Neural crest cell (in vitro differentiated cells): ENCODE measurements around the gene SCARB1. TPM values are rescaled to one million over a fixed set of nuclear protein-coding genes. Genes with fewer than 3 reads are reported as not detected.

Experiments
- DNase-seq: peaks from one replicate; pipeline ENCODE4 v3.0.0; 2021; ENCODE audit warnings: low read depth, mixed read lengths, low spot score
- H3K27ac Mint-ChIP-seq: one replicate; pipeline ENCODE4 v1.8.0; 2021; ENCODE audit warnings: mild to moderate bottlenecking, mixed read lengths; ENCODE audit not compliant: unreplicated experiment
- H3K27me3 Mint-ChIP-seq: 2 replicates; pipeline ENCODE4 v1.8.0; 2021; ENCODE audit warnings: low read depth, mild to moderate bottlenecking, mixed read lengths
- H3K36me3 Mint-ChIP-seq: 2 replicates; pipeline ENCODE4 v1.8.0; 2021; ENCODE audit warnings: low read depth, mild to moderate bottlenecking, mixed read lengths
- H3K4me1 Mint-ChIP-seq: 2 replicates; pipeline ENCODE4 v1.8.0; 2021; ENCODE audit warnings: mixed read lengths
- H3K4me3 Mint-ChIP-seq: one replicate; pipeline ENCODE4 v1.8.0; 2021; ENCODE audit warnings: mild to moderate bottlenecking, mixed read lengths
- H3K9me3 Mint-ChIP-seq: 2 replicates; pipeline ENCODE4 v1.8.0; 2021; ENCODE audit warnings: mixed read lengths
- CTCF ChIP-seq: fragments of 200-600 bp; sonication (generic); conservative IDR thresholded peaks from 2 replicates; pipeline ENCODE4 v1.5.0; 2021; ENCODE audit warnings: antibody characterized with exemption, mild to moderate bottlenecking
- total RNA-seq: library from RNA; stranded (reverse); gene quantifications from 2 replicates; pipeline ENCODE4 v1.2.1, GENCODE V29; 2021

The SCARB1 gene
- total RNA-seq, 1 donor from 2014 or later = 50.9 TPM

- peaks cover 16% of the 10 kb centered on the region for H3K36me3 Mint-ChIP-seq
Measured at GRCh38 chr12:124805876-124806668, 57.6 kb downstream of the SCARB1 start.

GRCh38 chr12:124805050-124805449, 58.6 kb downstream of the SCARB1 start:
- Mint-ChIP-seq H3K9me3 (no peaks in the 10 kb centered on the region), H3K27ac (no peak overlapping the region), H3K4me1 (peaks cover 5% of the 10 kb centered on the region), H3K27me3 (no peaks in the 10 kb centered on the region), H3K4me3 (no peak overlapping the region), H3K36me3 (peaks cover 13% of the 10 kb centered on the region)
- TF ChIP-seq CTCF = no peak
- DNase-seq = no peak

More at GRCh38 chr12:124805876-124806668, 57.6 kb downstream of the SCARB1 start:
- H3K27ac Mint-ChIP-seq = no peak overlapping the region
- no peak for DNase-seq
- H3K27me3 Mint-ChIP-seq = no peaks in the 10 kb centered on the region
- no peaks in the 10 kb centered on the region for H3K9me3 Mint-ChIP-seq
- no peak for TF ChIP-seq CTCF
- H3K4me3 Mint-ChIP-seq = no peak overlapping the region
- H3K4me1 Mint-ChIP-seq = peaks cover 8% of the 10 kb centered on the region

- no peaks in the 10 kb centered on the region for H3K9me3 Mint-ChIP-seq
- no peak for TF ChIP-seq CTCF
- H3K27me3 Mint-ChIP-seq = no peaks in the 10 kb centered on the region
- no peak overlapping the region for H3K4me3 Mint-ChIP-seq
- DNase-seq = no peak
- peaks cover 5% of the 10 kb centered on the region for H3K4me1 Mint-ChIP-seq
- peaks cover 13% of the 10 kb centered on the region for H3K36me3 Mint-ChIP-seq
- H3K27ac Mint-ChIP-seq = no peak overlapping the region
Measured at GRCh38 chr12:124804011-124804621, 59.5 kb downstream of the SCARB1 start.

DNA sequence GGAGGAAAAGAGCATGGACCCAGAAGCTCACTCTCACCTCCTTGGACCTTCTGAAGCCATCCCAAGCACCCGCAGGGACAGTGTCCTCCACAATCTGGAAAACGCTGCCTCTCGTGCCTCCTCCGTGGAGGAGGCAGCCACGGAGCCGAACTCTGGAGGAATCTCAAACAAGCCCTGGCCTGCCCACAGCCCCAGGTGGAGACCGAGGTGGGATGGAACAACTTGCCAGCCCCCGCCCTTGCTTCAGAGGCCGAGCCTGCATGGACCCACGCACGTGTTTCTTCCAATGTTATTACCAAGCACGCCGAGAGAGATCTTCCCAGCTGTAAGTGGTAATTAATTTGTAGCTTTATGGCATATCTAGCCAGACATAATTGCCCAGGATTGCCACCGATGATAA, 61.3 kb downstream of the SCARB1 start:
- Mint-ChIP-seq H3K9me3 (no peaks in the 10 kb centered on the region), H3K36me3 (peaks cover 19% of the 10 kb centered on the region), H3K27me3 (no peaks in the 10 kb centered on the region), H3K27ac (no peak overlapping the region), H3K4me3 (no peak overlapping the region), H3K4me1 (peaks cover 18% of the 10 kb centered on the region)
- no peak for TF ChIP-seq CTCF
- no peak for DNase-seq

DNA sequence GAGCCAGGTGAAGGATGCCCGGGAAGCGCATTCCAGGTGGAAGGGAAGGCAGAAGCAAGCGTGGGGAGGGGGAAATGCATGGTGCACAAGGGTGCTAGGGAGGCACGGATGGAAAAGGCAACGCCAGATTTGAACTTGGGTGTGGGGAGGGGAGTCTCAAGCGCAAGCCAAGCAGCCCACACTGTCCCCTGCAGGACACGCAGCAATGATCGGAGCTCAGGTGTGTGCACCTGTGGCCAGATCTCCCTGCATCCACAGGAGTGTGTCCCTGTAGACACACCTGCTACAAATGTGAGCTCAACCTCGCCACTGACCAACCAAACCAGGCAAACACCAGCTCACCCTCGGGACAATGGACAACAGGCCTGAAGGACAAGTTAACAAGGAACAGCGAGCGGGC, 63.2 kb downstream of the SCARB1 start:
- Mint-ChIP-seq H3K27ac (no peak overlapping the region), H3K27me3 (no peaks in the 10 kb centered on the region), H3K4me3 (no peak overlapping the region), H3K9me3 (no peaks in the 10 kb centered on the region), H3K36me3 (peaks cover 18% of the 10 kb centered on the region), H3K4me1 (peaks cover 31% of the 10 kb centered on the region)
- no peak for TF ChIP-seq CTCF
- no peak for DNase-seq
